ENCODE measurements around the gene IL17F. TPM values are rescaled to one million over a fixed set of nuclear protein-coding genes. Genes with fewer than 3 reads are reported as not detected.

The IL17F gene
- not detected in 2 replicates for total RNA-seq (2014; rRNA removed; shearing (Covaris generic))
- total RNA-seq (2022), result not detected in 2 replicates
- Bru-seq, nascent RNA, result not detected
- BruChase-seq, experiment 1, labeled RNA remaining after a 6-hour chase, result not detected
- BruChase-seq, experiment 2, labeled RNA remaining after a 2-hour chase, result percentile 13 among the genes with signal in this experiment
- long read RNA-seq, result 0 reads

DNA sequence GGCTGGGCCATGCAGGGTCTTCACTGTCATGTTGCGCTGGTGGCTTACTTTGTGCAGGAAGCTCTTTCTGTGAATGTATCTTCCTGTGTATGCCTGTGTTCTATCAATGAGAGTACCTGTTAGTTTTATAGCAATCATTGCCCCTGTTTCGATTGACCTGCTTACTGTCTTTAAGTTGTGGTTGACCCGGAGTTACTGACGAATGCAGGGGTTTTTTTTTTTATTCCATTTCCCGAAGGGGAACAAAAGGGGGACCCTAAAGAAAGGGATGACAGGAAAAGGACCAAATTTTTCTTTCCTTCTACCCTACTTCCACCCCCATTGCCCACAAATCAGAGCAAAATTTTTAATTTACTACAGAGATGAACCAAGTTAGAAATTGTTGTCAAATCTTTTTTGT is at the start of gene IL17F:
Gene IL17F, minus strand, starts transcription at position 101 of the 400 bp plus-strand sequence. Its CDS starts 71 bp downstream, at position 30.
- intact Hi-C loops (cut with micrococcal nuclease; ENCODE audit: unreplicated experiment), result no loop called here
- TF ChIP-seq CTCF (conservative IDR thresholded peaks at IDR 0.05; ENCODE audit: low read length) (no peak), EZH2phosphoT487 (IDR thresholded peaks at IDR 0.05; ENCODE audit: borderline replicate concordance, low read depth, low read length) (no peak)
- no peaks in the 10 kb centered on the region for H3K9me2 ChIP-seq (ENCODE audit: insufficient read depth, low read length)
- H3K27ac ChIP-seq (ENCODE audit: low read depth, low read length, poor library complexity, severe bottlenecking), result no peak within 1 kb of the TSS
- POLR2A ChIA-PET, result no interaction called here
- DNase-seq (ENCODE audit: low spot score), result no peak
- no peak within 1 kb of the TSS for H3K4me2 ChIP-seq (ENCODE audit: low read length)
- H3K9me3 ChIP-seq (ENCODE audit: low read length), result no peaks in the 10 kb centered on the region
- no peak within 1 kb of the TSS for H3K4me3 ChIP-seq (ENCODE audit: low read depth, low read length, poor library complexity, severe bottlenecking)
- H3K36me3 ChIP-seq (ENCODE audit: insufficient read depth, low read length), result no peaks in the 10 kb centered on the region
- BruUV-seq (replicated peaks), result no TSS peak
- H3K79me2 ChIP-seq (ENCODE audit: insufficient read depth, low read depth, low read length), result no peaks in the 10 kb centered on the region
- no peak within 1 kb of the TSS for H2AFZ ChIP-seq (ENCODE audit: low read length)
- CTCF ChIA-PET (ENCODE audit: unreplicated experiment), result no interaction called here
- H4K20me1 ChIP-seq (ENCODE audit: insufficient read depth, low read length), result no peaks in the 10 kb centered on the region
- H3K4me1 ChIP-seq (ENCODE audit: insufficient read depth, low read length, poor library complexity, severe bottlenecking), result no peaks in the 10 kb centered on the region

- ChIA-PET POLR2A (interaction anchor here (0.9 to 3.0 kb wide), 7 partner anchors 8 to 107 kb away, joined by 3 to 27 read pairs (median 4); partner anchors contain the start of genes MCM3 and PAQR8), CTCF (ENCODE audit: unreplicated experiment) (no interaction called here)
- H3K4me2 ChIP-seq (ENCODE audit: low read length), result peak overlapping the region; percentile 42
- peaks cover 32% of the 10 kb centered on the region for H3K4me1 ChIP-seq (ENCODE audit: insufficient read depth, low read length, poor library complexity, severe bottlenecking)
- TF ChIP-seq EZH2phosphoT487 (IDR thresholded peaks at IDR 0.05; ENCODE audit: borderline replicate concordance, low read depth, low read length) (no peak), CTCF (conservative IDR thresholded peaks at IDR 0.05; ENCODE audit: low read length) (no peak)
- H2AFZ ChIP-seq (ENCODE audit: low read length), result no peak overlapping the region; the same call in 1 of the 2 replicates
- H4K20me1 ChIP-seq (ENCODE audit: insufficient read depth, low read length), result no peaks in the 10 kb centered on the region
- H3K27ac ChIP-seq (ENCODE audit: low read depth, low read length, poor library complexity, severe bottlenecking), result peak overlapping the region; percentile 7
- no peaks in the 10 kb centered on the region for H3K9me2 ChIP-seq (ENCODE audit: insufficient read depth, low read length)
- H3K79me2 ChIP-seq (ENCODE audit: insufficient read depth, low read depth, low read length), result no peaks in the 10 kb centered on the region
- H3K9me3 ChIP-seq (ENCODE audit: low read length), result peaks cover 6% of the 10 kb centered on the region; the same call in 1 of the 2 replicates
- H3K36me3 ChIP-seq (ENCODE audit: insufficient read depth, low read length), result peaks cover 10% of the 10 kb centered on the region; the same call in 1 of the 2 replicates
- intact Hi-C loops (cut with micrococcal nuclease; ENCODE audit: unreplicated experiment), result no loop called here
- H3K4me3 ChIP-seq (ENCODE audit: low read depth, low read length, poor library complexity, severe bottlenecking), result no peak overlapping the region
- DNase-seq (ENCODE audit: low spot score), result no peak
- BruUV-seq (replicated peaks), result no TSS peak
Observed at GRCh38 chr6:52293067-52293466, 48.8 kb upstream of the IL17F start.

DNA sequence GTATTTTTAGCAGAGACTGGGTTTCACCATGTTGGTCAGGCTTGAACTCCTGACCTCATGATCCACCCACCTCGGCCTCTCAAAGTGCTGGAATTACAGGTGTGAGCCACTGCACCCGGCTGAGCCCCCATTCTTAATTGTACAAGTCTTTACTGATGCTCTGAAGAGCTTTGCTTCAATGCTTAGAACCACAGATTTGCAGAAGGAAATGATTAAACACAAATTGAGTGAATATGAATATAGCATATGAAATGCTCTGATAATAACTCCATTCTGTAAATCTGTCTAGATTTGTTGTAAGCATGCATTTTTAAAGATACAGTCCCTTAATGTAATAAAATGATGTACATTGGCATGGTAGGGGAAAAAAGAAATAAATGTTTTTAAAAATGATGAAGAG is 44.5 kb upstream of the IL17F start:
- H4K20me1 ChIP-seq (ENCODE audit: insufficient read depth, low read length), result no peaks in the 10 kb centered on the region
- DNase-seq (ENCODE audit: low spot score), result no peak
- intact Hi-C loops (cut with micrococcal nuclease; ENCODE audit: unreplicated experiment), result loop anchor here (5.0 kb wide), 1 partner anchor 288 kb away; the partner anchor contains the start of gene TRAM2
- H3K79me2 ChIP-seq (ENCODE audit: insufficient read depth, low read depth, low read length), result peaks cover 13% of the 10 kb centered on the region
- POLR2A ChIA-PET, result interaction anchor here (0.7 to 8.9 kb wide), 3 partner anchors 18 to 78 kb away, joined by 3 to 122 read pairs (median 3); no protein-coding TSS in a partner anchor
- no peak overlapping the region for H2AFZ ChIP-seq (ENCODE audit: low read length)
- H3K4me3 ChIP-seq (ENCODE audit: low read depth, low read length, poor library complexity, severe bottlenecking), result no peak overlapping the region
- TF ChIP-seq CTCF (conservative IDR thresholded peaks at IDR 0.05; ENCODE audit: low read length) (no peak), EZH2phosphoT487 (IDR thresholded peaks at IDR 0.05; ENCODE audit: borderline replicate concordance, low read depth, low read length) (no peak)
- H3K4me2 ChIP-seq (ENCODE audit: low read length), result no peak overlapping the region
- BruUV-seq (replicated peaks), result no TSS peak
- H3K9me2 ChIP-seq (ENCODE audit: insufficient read depth, low read length), result no peaks in the 10 kb centered on the region
- H3K9me3 ChIP-seq (ENCODE audit: low read length), result no peaks in the 10 kb centered on the region
- CTCF ChIA-PET (ENCODE audit: unreplicated experiment), result no interaction called here
- H3K4me1 ChIP-seq (ENCODE audit: insufficient read depth, low read length, poor library complexity, severe bottlenecking), result peaks cover 37% of the 10 kb centered on the region
- no peak overlapping the region for H3K27ac ChIP-seq (ENCODE audit: low read depth, low read length, poor library complexity, severe bottlenecking)
- H3K36me3 ChIP-seq (ENCODE audit: insufficient read depth, low read length), result peaks cover 5% of the 10 kb centered on the region
